GM18951 (cell line): Measurements from ENCODE around the gene FAM219A.
"Not testable (repeated sequence)": the region's sequence is repeated elsewhere in the genome, so short reads cannot be mapped to it uniquely, and the experiment has no call there.

ENCODE experiments used
- POLR2A ChIP-seq: IDR thresholded peaks from 4 replicates; pipeline ENCODE4 v1.6.1; 2011; ENCODE audit warnings: mild to moderate bottlenecking; ENCODE audit not compliant: insufficient read length, insufficient read depth; ENCODE audit errors: extremely low read depth
- in situ Hi-C: fragments of 300-500 bp; cut with MboI; formaldehyde crosslinking; loops from one replicate; pipeline ENCODE4 v1.12.0; 2022; ENCODE audit warnings: low sequenced_read_pairs, mixed read lengths, inconsistent platforms; ENCODE audit not compliant: unreplicated experiment

Gene FAM219A

GRCh38 chr9:34369636-34370035 lies 88.7 kb downstream of the FAM219A start:
- TF ChIP-seq POLR2A: no peak
- in situ Hi-C loops: no loop called here

GRCh38 chr9:34368796-34369195 lies 89.6 kb downstream of the FAM219A start:
- in situ Hi-C loops: not testable (repeated sequence)

- in situ Hi-C loops: not testable (repeated sequence)
Observed at GRCh38 chr9:34367751-34368410, 90.5 kb downstream of the FAM219A start.

- in situ Hi-C loops: no loop called here
- no peak for TF ChIP-seq POLR2A
Observed at GRCh38 chr9:34366365-34366764, 92.0 kb downstream of the FAM219A start.

GRCh38 chr9:34365282-34365681 lies 93.1 kb downstream of the FAM219A start:
- no peak for TF ChIP-seq POLR2A
- in situ Hi-C loops: no loop called here

GRCh38 chr9:34363619-34364351 lies 94.6 kb downstream of the FAM219A start:
- in situ Hi-C loops: no loop called here
- no peak for TF ChIP-seq POLR2A

GRCh38 chr9:34362614-34363214 lies 95.7 kb downstream of the FAM219A start:
- in situ Hi-C loops: no loop called here
- no peak for TF ChIP-seq POLR2A

GRCh38 chr9:34352957-34353356 lies 105.4 kb downstream of the FAM219A start:
- in situ Hi-C loops: not testable (repeated sequence)

- in situ Hi-C loops: not testable (repeated sequence)
Observed at GRCh38 chr9:34352122-34352652, 106.2 kb downstream of the FAM219A start.

GRCh38 chr9:34349324-34349723 lies 109.0 kb downstream of the FAM219A start:
- TF ChIP-seq POLR2A: no peak
- in situ Hi-C loops: no loop called here
